Testis (tissue), 3 donors: Measurements from ENCODE around the gene LRIT3. TPM values are rescaled to one million over a fixed set of nuclear protein-coding genes. Genes with fewer than 3 reads are reported as not detected.

Source experiments
- DNase-seq: peaks from one replicate; pipeline ENCODE4 v3.0.0-alpha.2; 2019
- H3K27ac ChIP-seq, 2 donors: fragments of 200-600 bp; sonication (generic); one replicate each; pipeline ENCODE4 v1.5.1; 2019
- H3K27me3 ChIP-seq: fragments of 200-600 bp; sonication (generic); one replicate; pipeline ENCODE4 v1.5.1; 2019
- H3K36me3 ChIP-seq: fragments of 200-600 bp; sonication (generic); one replicate; pipeline ENCODE4 v1.5.1; 2017; ENCODE audit warnings: low read depth; ENCODE audit errors: missing control alignments
- H3K4me1 ChIP-seq: fragments of 200-600 bp; sonication (generic); one replicate; pipeline ENCODE4 v1.5.1; 2019
- H3K4me3 ChIP-seq, 2 donors: fragments of 200-600 bp; sonication (generic); one replicate each; pipeline ENCODE4 v1.5.1; 2017 to 2019
- H3K9me3 ChIP-seq: fragments of 200-600 bp; sonication (generic); one replicate; pipeline ENCODE4 v1.5.1; 2017
- POLR2A ChIP-seq: fragments of 450-650 bp; IDR thresholded peaks from one replicate; pipeline ENCODE4 v1.6.1; 2017; ENCODE audit warnings: antibody characterized with exemption, mild to moderate bottlenecking, moderate library complexity
- WGBS, 2 donors: methylation state at CpG; one replicate each; pipeline ENCODE4 v1.1.5; 2018; 5-methylcytosine and 5-hydroxymethylcytosine counted together
- intact Hi-C: fragments of 100-400 bp; cut with DNase I; formaldehyde crosslinking; loops from one replicate; pipeline ENCODE4 v1.15.1; 2023; ENCODE audit warnings: low total_unique reads
- polyA plus RNA-seq: library from polyadenylated mRNA; stranded (reverse); fragments of 350-450 nt; fragmentation: Illumina TruSeq; extraction: RNeasy Lipid Tissue Mini Kit (QIAGEN cat#74804); gene quantifications from one replicate; pipeline ENCODE4 v1.2.3, GENCODE V29; 2014; ENCODE audit warnings: low read depth, low replicate concordance; ENCODE audit not compliant: insufficient read depth
- total RNA-seq, 2 donors: library from RNA; depleted of rRNA; stranded (reverse); fragments of >200 nt; gene quantifications; one replicate each; pipeline ENCODE4 v1.2.3, GENCODE V29; 2016
- TF ChIP-seq, protein P1 (sequence below), 3 experiments: fragments of 450-650 bp in 2 of 3; fragments of 200-600 bp in 1 of 3; sonication (generic) in 1 of 3; IDR thresholded peaks; one replicate each; pipeline ENCODE4 v1.5.1; 2016 to 2019; ENCODE audit warnings: antibody characterized with exemption in 3 of 3, mild to moderate bottlenecking in 2 of 3, moderate library complexity in 1 of 3

The LRIT3 gene
- total and polyA plus RNA-seq, 3 donors from 2014 or later, result 0.37 to 1.2 (median 0.73) TPM

DNA sequence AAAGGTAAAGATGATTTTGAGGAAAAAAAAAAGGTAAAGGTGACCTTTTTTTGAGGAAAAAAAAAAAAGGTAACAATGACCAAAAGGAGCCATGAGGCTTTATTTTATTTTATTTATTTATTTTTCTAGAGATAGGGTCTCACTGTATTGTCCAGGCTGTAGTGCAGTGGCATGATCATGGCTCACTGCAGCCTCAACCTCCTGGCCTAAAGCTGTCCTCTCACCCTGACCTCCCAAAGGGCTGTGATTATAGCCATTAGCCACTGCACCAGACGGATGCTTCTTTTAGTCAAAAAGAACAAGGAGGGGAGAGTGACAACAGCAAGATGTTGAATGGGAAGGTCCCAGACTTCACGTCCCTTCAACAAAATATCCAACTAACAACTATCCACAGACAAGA, 30.4 kb downstream of the LRIT3 start:
- no peaks in the 10 kb centered on the region for H3K4me1 ChIP-seq
- no peaks in the 10 kb centered on the region for H3K27me3 ChIP-seq
- no peak for DNase-seq
- H3K36me3 ChIP-seq, result no peaks in the 10 kb centered on the region
- H3K27ac ChIP-seq, result no peak overlapping the region
- WGBS, 2 donors, result 71 to 85% methylated on average over 2 of the region's 2 CpGs
- TF ChIP-seq, protein P1, sequence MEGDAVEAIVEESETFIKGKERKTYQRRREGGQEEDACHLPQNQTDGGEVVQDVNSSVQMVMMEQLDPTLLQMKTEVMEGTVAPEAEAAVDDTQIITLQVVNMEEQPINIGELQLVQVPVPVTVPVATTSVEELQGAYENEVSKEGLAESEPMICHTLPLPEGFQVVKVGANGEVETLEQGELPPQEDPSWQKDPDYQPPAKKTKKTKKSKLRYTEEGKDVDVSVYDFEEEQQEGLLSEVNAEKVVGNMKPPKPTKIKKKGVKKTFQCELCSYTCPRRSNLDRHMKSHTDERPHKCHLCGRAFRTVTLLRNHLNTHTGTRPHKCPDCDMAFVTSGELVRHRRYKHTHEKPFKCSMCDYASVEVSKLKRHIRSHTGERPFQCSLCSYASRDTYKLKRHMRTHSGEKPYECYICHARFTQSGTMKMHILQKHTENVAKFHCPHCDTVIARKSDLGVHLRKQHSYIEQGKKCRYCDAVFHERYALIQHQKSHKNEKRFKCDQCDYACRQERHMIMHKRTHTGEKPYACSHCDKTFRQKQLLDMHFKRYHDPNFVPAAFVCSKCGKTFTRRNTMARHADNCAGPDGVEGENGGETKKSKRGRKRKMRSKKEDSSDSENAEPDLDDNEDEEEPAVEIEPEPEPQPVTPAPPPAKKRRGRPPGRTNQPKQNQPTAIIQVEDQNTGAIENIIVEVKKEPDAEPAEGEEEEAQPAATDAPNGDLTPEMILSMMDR (IDR thresholded peaks at IDR 0.05), result no peak
- TF ChIP-seq POLR2A, result no peak
- intact Hi-C loops, result no loop called here
- no peak overlapping the region for H3K4me3 ChIP-seq
- no peaks in the 10 kb centered on the region for H3K9me3 ChIP-seq

GRCh38 chr4:109879081-109879480, 31.2 kb downstream of the LRIT3 start:
- intact Hi-C loops, result no loop called here
- Histone ChIP-seq H3K27me3 (no peaks in the 10 kb centered on the region), H3K9me3 (no peaks in the 10 kb centered on the region), H3K36me3 (no peaks in the 10 kb centered on the region), H3K27ac (no peak overlapping the region), H3K4me1 (no peaks in the 10 kb centered on the region), H3K4me3 (no peak overlapping the region)
- no peak for DNase-seq
- 85 to 99% methylated on average over 6 to 12 of the region's 12 CpGs for WGBS, 2 donors
- TF ChIP-seq, protein P1 (IDR thresholded peaks at IDR 0.05), result no peak
- no peak for TF ChIP-seq POLR2A

GRCh38 chr4:109879636-109880314, 31.9 kb downstream of the LRIT3 start:
- 92 to 93% methylated on average over 7 of the region's 7 CpGs for WGBS, 2 donors
- intact Hi-C loops, result no loop called here
- no peaks in the 10 kb centered on the region for H3K9me3 ChIP-seq

DNA sequence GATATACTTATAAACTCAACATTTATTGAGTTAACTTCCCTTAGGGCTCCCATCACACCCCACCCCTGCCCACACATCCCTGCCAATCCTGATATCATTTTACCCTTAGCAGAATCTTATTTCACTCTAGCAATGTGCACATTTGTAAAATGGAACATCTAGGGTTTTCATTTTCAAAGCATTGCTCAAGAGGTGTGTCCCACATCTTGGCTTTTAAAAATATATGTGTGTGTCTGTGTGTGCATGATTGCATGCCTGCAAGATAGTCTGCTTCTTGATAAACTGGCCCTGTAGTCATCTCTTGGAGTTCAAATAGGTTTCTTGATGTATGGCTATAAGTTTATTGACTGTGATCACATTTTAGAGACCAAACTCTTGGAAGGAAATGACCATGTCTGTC, 38.4 kb downstream of the LRIT3 start:
- Histone ChIP-seq H3K9me3 (no peaks in the 10 kb centered on the region), H3K27me3 (no peaks in the 10 kb centered on the region), H3K36me3 (no peaks in the 10 kb centered on the region), H3K4me1 (no peaks in the 10 kb centered on the region), H3K4me3 (no peak overlapping the region), H3K27ac (no peak overlapping the region)
- no peak for DNase-seq
- intact Hi-C loops, result no loop called here
- TF ChIP-seq POLR2A, result no peak
- TF ChIP-seq, protein P1 (IDR thresholded peaks at IDR 0.05), result no peak

More at GRCh38 chr4:109879636-109880314, 31.9 kb downstream of the LRIT3 start:
- no peak overlapping the region for H3K4me3 ChIP-seq
- TF ChIP-seq, protein P1 (IDR thresholded peaks at IDR 0.05), result no peak
- TF ChIP-seq POLR2A, result no peak
- H3K36me3 ChIP-seq, result no peaks in the 10 kb centered on the region
- H3K27me3 ChIP-seq, result no peaks in the 10 kb centered on the region
- H3K4me1 ChIP-seq, result no peaks in the 10 kb centered on the region
- H3K27ac ChIP-seq, result no peak overlapping the region
- DNase-seq, result no peak

GRCh38 chr4:109887071-109887470, 39.2 kb downstream of the LRIT3 start:
- H3K4me1 ChIP-seq, result no peaks in the 10 kb centered on the region
- intact Hi-C loops, result no loop called here
- no peaks in the 10 kb centered on the region for H3K36me3 ChIP-seq
- no peak for TF ChIP-seq POLR2A
- TF ChIP-seq, protein P1 (IDR thresholded peaks at IDR 0.05), result no peak
- no peaks in the 10 kb centered on the region for H3K27me3 ChIP-seq
- H3K4me3 ChIP-seq, result no peak overlapping the region
- 61 to 66% methylated on average over 6 of the region's 6 CpGs for WGBS, 2 donors
- no peaks in the 10 kb centered on the region for H3K9me3 ChIP-seq
- DNase-seq, result no peak
- no peak overlapping the region for H3K27ac ChIP-seq
